H1 (cell line): ENCODE data around the gene PPM1L.

Source experiments
- BCL11A ChIP-seq, 2 experiments: IDR thresholded peaks; one replicate each; pipeline ENCODE4 v1.6.1; 2011; ENCODE audit warnings: low read depth in 2 of 2, low read length in 2 of 2, mild to moderate bottlenecking in 2 of 2
- CTCF ChIP-seq, 3 experiments: IDR thresholded peaks; 1 replicate in 2 of 3; 2 replicates in 1 of 3; pipeline versions ENCODE4 v1.5.1 to v1.6.1; 2011; ENCODE audit warnings: low read length in 3 of 3, mild to moderate bottlenecking in 3 of 3, inconsistent platforms in 2 of 3, low read depth in 1 of 3, moderate library complexity in 1 of 3; ENCODE audit not compliant: insufficient read depth in 1 of 3; ENCODE audit errors: control extremely low read depth in 1 of 3
- EGR1 ChIP-seq: IDR thresholded peaks from 2 replicates; pipeline ENCODE4 v1.6.1; 2011; ENCODE audit warnings: low read depth, low read length, borderline replicate concordance
- EZH2 ChIP-seq: fragments of 200-600 bp; sonication (generic); IDR thresholded peaks from 2 replicates; pipeline ENCODE4 v1.7.1; 2012; ENCODE audit warnings: low read depth, mild to moderate bottlenecking, moderate library complexity, low read length, inconsistent platforms; ENCODE audit not compliant: severe bottlenecking
- GABPA ChIP-seq: IDR thresholded peaks from 2 replicates; pipeline ENCODE4 v1.6.1; 2011; ENCODE audit warnings: mild to moderate bottlenecking, low read length, moderate library complexity, borderline replicate concordance; ENCODE audit not compliant: insufficient read depth
- PHF8 ChIP-seq: fragments of 200-600 bp; sonication (generic); conservative IDR thresholded peaks from 2 replicates; pipeline ENCODE4 v1.7.1; 2012; ENCODE audit warnings: low read depth, mild to moderate bottlenecking, inconsistent platforms, low read length, moderate library complexity
- POLR2AphosphoS5 ChIP-seq: IDR thresholded peaks from 2 replicates; pipeline ENCODE4 v1.6.1; 2011; ENCODE audit warnings: low read depth, low read length
- TF ChIP-seq, protein P1 (sequence below): IDR thresholded peaks from 2 replicates; pipeline ENCODE4 v1.6.1; 2012; ENCODE audit warnings: inconsistent platforms

GRCh38 chr3:160758929-160759577 lies 3.0 kb downstream of the PPM1L start:
- TF ChIP-seq CTCF (IDR thresholded peaks at IDR 0.05; ENCODE audit: control extremely low read depth in 1 of 3, insufficient read depth in 1 of 3, low read depth in 1 of 3, low read length in 3 of 3) (no peak), PHF8 (no peak), POLR2AphosphoS5 (no peak), GABPA (no peak), EZH2 (no peak), EGR1 (no peak), BCL11A (IDR thresholded peaks at IDR 0.05; ENCODE audit: low read depth in 2 of 2, low read length in 2 of 2) (no peak)
- TF ChIP-seq, protein P1, sequence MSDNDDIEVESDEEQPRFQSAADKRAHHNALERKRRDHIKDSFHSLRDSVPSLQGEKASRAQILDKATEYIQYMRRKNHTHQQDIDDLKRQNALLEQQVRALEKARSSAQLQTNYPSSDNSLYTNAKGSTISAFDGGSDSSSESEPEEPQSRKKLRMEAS = no peak
